IMR-90 (cell line): Measurements from ENCODE around the gene PNKD. TPM values are rescaled to one million over a fixed set of nuclear protein-coding genes. Genes with fewer than 3 reads are reported as not detected.

Experiments used
- ATAC-seq: fragments of 200-7000 bp; cut with Tn5 transposase; 2 replicates; pipeline ENCODE4 v1.9.1; 2020; ENCODE audit warnings: low read depth, mild to moderate bottlenecking, moderate library complexity
- BruUV-seq: library from RNA; stranded (reverse); fragments of 400-500 nt; replicated peaks from 2 replicates; lab custom pipeline; 2021; lab: Mats Ljungman, UMichigan
- CTCF ChIA-PET: fragments of 300-600 bp; formaldehyde crosslinking; extraction: SDS; loops from one replicate; lab custom pipeline; 2021; ENCODE audit warnings: antibody characterized with exemption; lab: Yijun Ruan, JAX
- POLR2A ChIA-PET: fragments of 300-600 bp; sonication (Branson Sonifier 250); formaldehyde crosslinking; loops from one replicate; lab custom pipeline; 2022; ENCODE audit warnings: antibody characterized with exemption; ENCODE audit not compliant: unreplicated experiment; lab: Charles Lee
- DNase-seq: peaks from one replicate; pipeline ENCODE4 v3.0.0; 2013
- H2AFZ ChIP-seq: replicated peaks from 2 replicates; pipeline ENCODE3; 2013; ENCODE audit warnings: low read length, mild to moderate bottlenecking; ENCODE audit not compliant: poor library complexity
- H2AK5ac ChIP-seq: 2 replicates; pipeline ENCODE4 v1.6.1; 2013; ENCODE audit warnings: low read depth, low read length, inconsistent platforms
- H2AK9ac ChIP-seq: replicated peaks from 2 replicates; pipeline ENCODE3; 2013; ENCODE audit warnings: mild to moderate bottlenecking, low read depth, low read length, moderate library complexity; ENCODE audit not compliant: poor library complexity
- H2BK120ac ChIP-seq: 2 replicates; pipeline ENCODE4 v1.6.1; 2013; ENCODE audit warnings: low read depth, low read length, inconsistent platforms
- H2BK15ac ChIP-seq: 3 replicates; pipeline ENCODE4 v1.6.1; 2013; ENCODE audit warnings: low read depth, low read length, inconsistent platforms
- H2BK20ac ChIP-seq: 2 replicates; pipeline ENCODE4 v1.6.1; 2013; ENCODE audit warnings: low read depth, mild to moderate bottlenecking, inconsistent platforms, low read length, moderate library complexity
- H2BK5ac ChIP-seq: 2 replicates; pipeline ENCODE4 v1.6.1; 2013; ENCODE audit warnings: mild to moderate bottlenecking, low read depth, low read length, inconsistent platforms; ENCODE audit not compliant: poor library complexity, severe bottlenecking
- H3K14ac ChIP-seq: replicated peaks from 2 replicates; pipeline ENCODE4 v1.6.1; 2013; ENCODE audit warnings: low read depth, low read length, inconsistent platforms
- H3K18ac ChIP-seq: 2 replicates; pipeline ENCODE4 v1.6.1; 2013; ENCODE audit warnings: low read depth, low read length, control low read depth
- H3K23ac ChIP-seq: 2 replicates; pipeline ENCODE4 v1.6.1; 2013; ENCODE audit warnings: low read depth, low read length, inconsistent platforms
- H3K27ac ChIP-seq: 2 replicates; pipeline ENCODE4 v1.5.1; 2013; ENCODE audit warnings: mild to moderate bottlenecking, control low read depth, low read length; ENCODE audit not compliant: insufficient read depth
- H3K27me3 ChIP-seq: 2 replicates; pipeline ENCODE4 v1.6.1; 2013; ENCODE audit warnings: low read length; ENCODE audit not compliant: control insufficient read depth, insufficient read depth
- H3K36me3 ChIP-seq: 2 replicates; pipeline ENCODE4 v1.6.1; 2013; ENCODE audit warnings: low read length, mixed read lengths; ENCODE audit not compliant: control insufficient read depth, insufficient read depth
- H3K4ac ChIP-seq: 2 replicates; pipeline ENCODE4 v1.6.1; 2013; ENCODE audit warnings: low read depth, low read length, inconsistent platforms
- H3K4me1 ChIP-seq: 2 replicates; pipeline ENCODE4 v1.6.1; 2013; ENCODE audit warnings: low read length, mixed read lengths; ENCODE audit not compliant: control insufficient read depth, insufficient read depth
- H3K4me2 ChIP-seq: 2 replicates; pipeline ENCODE4 v1.6.1; 2013; ENCODE audit warnings: low read depth, mild to moderate bottlenecking, control low read depth, low read length, moderate library complexity
- H3K4me3 ChIP-seq: 2 replicates; pipeline ENCODE4 v1.5.1; 2013; ENCODE audit warnings: low read depth, mild to moderate bottlenecking, control low read depth, low read length, moderate library complexity; ENCODE audit not compliant: insufficient read depth
- H3K56ac ChIP-seq: 2 replicates; pipeline ENCODE4 v1.6.1; 2013; ENCODE audit warnings: low read length, inconsistent platforms; ENCODE audit not compliant: insufficient read depth; ENCODE audit errors: extremely low read depth
- H3K79me1 ChIP-seq, 2 experiments: 2 replicates each; pipeline ENCODE4 v1.6.1; 2013; ENCODE audit warnings: low read length in 2 of 2, inconsistent platforms in 1 of 2, low read depth in 1 of 2
- H3K9ac ChIP-seq: 2 replicates; pipeline ENCODE4 v1.6.1; 2013; ENCODE audit warnings: low read depth, low read length, control low read depth
- H3K9me1 ChIP-seq: 2 replicates; pipeline ENCODE4 v1.6.1; 2013; ENCODE audit warnings: low read length, inconsistent platforms; ENCODE audit not compliant: insufficient read depth
- H3K9me3 ChIP-seq: 2 replicates; pipeline ENCODE4 v1.6.1; 2013; ENCODE audit warnings: low read length; ENCODE audit not compliant: control insufficient read depth, insufficient read depth
- H4K20me1 ChIP-seq: 2 replicates; pipeline ENCODE4 v1.6.1; 2013; ENCODE audit warnings: low read length, inconsistent platforms; ENCODE audit not compliant: insufficient read depth
- H4K5ac ChIP-seq: 2 replicates; pipeline ENCODE4 v1.6.1; 2013; ENCODE audit warnings: mild to moderate bottlenecking, low read depth, low read length, control low read depth
- H4K8ac ChIP-seq, 2 experiments: 2 replicates each; pipeline ENCODE4 v1.6.1; 2013; ENCODE audit warnings: low read depth in 2 of 2, low read length in 2 of 2, control low read depth in 1 of 2, inconsistent platforms in 1 of 2
- H4K91ac ChIP-seq: 2 replicates; pipeline ENCODE4 v1.6.1; 2013; ENCODE audit warnings: low read depth, low read length, inconsistent platforms; ENCODE audit not compliant: insufficient read depth
- MXI1 ChIP-seq: IDR thresholded peaks from 2 replicates; pipeline ENCODE4 v1.6.1; 2012; ENCODE audit warnings: low read depth, mild to moderate bottlenecking, low read length, moderate library complexity, borderline replicate concordance
- WGBS, 2 experiments: methylation state at CpG; one replicate each; pipeline versions ENCODE4 v1.1.5 to v1.1.7; 2013; ENCODE audit warnings: missing lambda C conversion rate in 2 of 2; ENCODE audit not compliant: insufficient read length in 1 of 2; ENCODE audit errors: extremely low coverage in 2 of 2; 5-methylcytosine and 5-hydroxymethylcytosine counted together
- dilution Hi-C: fragments of 300-500 bp; cut with HindIII; formaldehyde crosslinking; loops from one replicate; pipeline ENCODE4 v1.14.3; 2018; ENCODE audit warnings: low sequenced_read_pairs; ENCODE audit not compliant: unreplicated experiment
- in situ Hi-C: fragments of 300-500 bp; cut with MboI; formaldehyde crosslinking; loops from 3 replicates; pipeline ENCODE4 v1.14.3; 2019; ENCODE audit warnings: low sequenced_read_pairs, inconsistent platforms, mixed read lengths
- intact Hi-C: fragments of 100-400 bp; cut with micrococcal nuclease; formaldehyde crosslinking; loops from 2 replicates; pipeline ENCODE4 v1.10.0; 2022
- polyA plus RNA-seq, 3 experiments: library from polyadenylated mRNA; depleted of rRNA; stranded (reverse); fragments of >200 nt; gene quantifications; 2 replicates each; pipeline ENCODE4 v1.2.3, GENCODE V29; 2012; ENCODE audit warnings: low replicate concordance in 1 of 3
- total RNA-seq: library from RNA; depleted of rRNA; stranded (reverse); fragments of >200 nt; gene quantifications from 2 replicates; pipeline ENCODE4 v1.2.3, GENCODE V29; 2012

PNKD gene
- total and polyA plus RNA-seq, 2 of the 4 experiments (the other 2 are of a cell fraction): 19.2 to 68.5 TPM

- Histone ChIP-seq H2AK5ac (no peak overlapping the region), H3K23ac (no peak overlapping the region), H2BK20ac (no peak overlapping the region), H3K9me3 (no peaks in the 10 kb centered on the region), H3K9me1 (no peaks in the 10 kb centered on the region), H3K36me3 (no peaks in the 10 kb centered on the region), H4K5ac (no peak overlapping the region), H3K18ac (no peak overlapping the region), H3K27me3 (peaks cover 21% of the 10 kb centered on the region), H3K4ac (no peak overlapping the region), H3K4me2 (no peak overlapping the region), H3K4me3 (no peak overlapping the region), H2AFZ (no peak overlapping the region), H3K56ac (no peak overlapping the region), H3K14ac (no peak overlapping the region), H3K9ac (no peak overlapping the region), H2BK5ac (no peak overlapping the region), H3K27ac (no peak overlapping the region), H4K20me1 (no peaks in the 10 kb centered on the region), H3K4me1 (no peaks in the 10 kb centered on the region), H2AK9ac (no peak overlapping the region), H2BK15ac (no peak overlapping the region), H3K79me1 (no peaks in the 10 kb centered on the region), H4K91ac (no peak overlapping the region), H2BK120ac (no peak overlapping the region), H4K8ac (no peak overlapping the region)
- ATAC-seq (no peak), DNase-seq (no peak)
- ChIA-PET POLR2A (no interaction called here), CTCF (no interaction called here)
- intact Hi-C loops: no loop called here
- in situ Hi-C loops: no loop called here
- BruUV-seq: no TSS peak
- TF ChIP-seq MXI1: no peak
- dilution Hi-C loops: no loop called here
- no CpG with 5 or more reads among the region's 5 CpGs for WGBS, 2 experiments
Measured at GRCh38 chr2:218378053-218378452, 107.7 kb downstream of the PNKD start.
